PC-9 (cell line): Measurements from ENCODE around the gene GMPS. TPM values are rescaled to one million over a fixed set of nuclear protein-coding genes. Genes with fewer than 3 reads are reported as not detected.
A peak's percentile ranks its signal among the peaks of the same experiment; 100 is the strongest.

Experiments used
- BruUV-seq: library from RNA; stranded (reverse); fragments of 400-500 nt; replicated peaks from 2 replicates; lab custom pipeline; 2021; lab: Mats Ljungman, UMichigan
- CTCF ChIA-PET: fragments of 300-600 bp; sonication (Branson Sonifier 250); formaldehyde crosslinking; loops from one replicate; lab custom pipeline; 2022; ENCODE audit warnings: antibody characterized with exemption; lab: Charles Lee
- POLR2A ChIA-PET: fragments of 300-600 bp; sonication (Branson Sonifier 250); formaldehyde crosslinking; loops from one replicate; lab custom pipeline; 2022; ENCODE audit warnings: antibody characterized with exemption; ENCODE audit not compliant: unreplicated experiment; lab: Charles Lee
- DNase-seq, 2 experiments: peaks; one replicate each; pipeline versions ENCODE4 v3.0.0 to v3.0.0-alpha.2; 2015 to 2022; ENCODE audit warnings: mixed read lengths in 1 of 2
- H2AFZ ChIP-seq: fragments of 200-600 bp; sonication (generic); 2 replicates; pipeline ENCODE4 v1.8.1; 2017; ENCODE audit warnings: antibody characterized with exemption
- H3F3A ChIP-seq: fragments of 200-600 bp; sonication (generic); 2 replicates; pipeline ENCODE4 v1.8.1; 2017; ENCODE audit warnings: antibody characterized with exemption, mild to moderate bottlenecking, low read depth; ENCODE audit not compliant: insufficient read depth
- H3K27ac ChIP-seq: fragments of 200-600 bp; sonication (generic); 2 replicates; pipeline ENCODE4 v1.6.1; 2016; ENCODE audit warnings: mixed run types
- H3K27me3 ChIP-seq: fragments of 200-600 bp; sonication (generic); 2 replicates; pipeline ENCODE4 v1.6.1; 2016; ENCODE audit warnings: low read depth, mixed run types; ENCODE audit not compliant: insufficient read depth
- H3K36me3 ChIP-seq: fragments of 200-600 bp; sonication (generic); 2 replicates; pipeline ENCODE4 v1.6.1; 2016; ENCODE audit warnings: low read depth, mixed run types
- H3K4me1 ChIP-seq: fragments of 200-600 bp; sonication (generic); replicated peaks from 2 replicates; pipeline ENCODE4 v1.6.1; 2016; ENCODE audit warnings: mixed run types; ENCODE audit not compliant: insufficient read depth
- H3K4me2 ChIP-seq: fragments of 200-600 bp; sonication (generic); 2 replicates; pipeline ENCODE4 v1.6.1; 2017; ENCODE audit warnings: mixed run types
- H3K4me3 ChIP-seq: fragments of 200-600 bp; sonication (generic); 2 replicates; pipeline ENCODE4 v1.6.1; 2016; ENCODE audit warnings: mixed run types
- H3K79me2 ChIP-seq: fragments of 200-600 bp; sonication (generic); 2 replicates; pipeline ENCODE4 v1.6.1; 2017; ENCODE audit warnings: low read depth, mixed run types
- H3K9me2 ChIP-seq: fragments of 200-600 bp; sonication (generic); 2 replicates; pipeline ENCODE4 v1.8.1; 2017; ENCODE audit warnings: mild to moderate bottlenecking; ENCODE audit not compliant: insufficient read depth
- H3K9me3 ChIP-seq: fragments of 200-600 bp; sonication (generic); 2 replicates; pipeline ENCODE4 v1.8.1; 2016; ENCODE audit warnings: low read depth; ENCODE audit not compliant: insufficient read depth
- H4K20me1 ChIP-seq: fragments of 200-600 bp; sonication (generic); 2 replicates; pipeline ENCODE4 v1.8.1; 2017; ENCODE audit not compliant: insufficient read depth
- EZH2 ChIP-seq: fragments of 200-600 bp; sonication (generic); IDR thresholded peaks from 2 replicates; pipeline ENCODE4 v1.8.0; 2017; ENCODE audit warnings: antibody characterized with exemption, low read depth
- intact Hi-C: fragments of 100-400 bp; cut with micrococcal nuclease; formaldehyde crosslinking; loops from one replicate; pipeline ENCODE4 v1.10.0; 2022; ENCODE audit not compliant: unreplicated experiment
- total RNA-seq: library from RNA; stranded (reverse); gene quantifications from 2 replicates; pipeline ENCODE4 v1.2.3, GENCODE V29; 2021
- TF ChIP-seq, protein P1 (sequence below): fragments of 200-600 bp; sonication (generic); conservative IDR thresholded peaks from 2 replicates; pipeline ENCODE4 v1.6.1; 2017; ENCODE audit warnings: mixed run types, antibody characterized with exemption, mild to moderate bottlenecking, moderate library complexity

GMPS gene
- total RNA-seq, 1 experiment from 2014 or later: 139 TPM

DNA sequence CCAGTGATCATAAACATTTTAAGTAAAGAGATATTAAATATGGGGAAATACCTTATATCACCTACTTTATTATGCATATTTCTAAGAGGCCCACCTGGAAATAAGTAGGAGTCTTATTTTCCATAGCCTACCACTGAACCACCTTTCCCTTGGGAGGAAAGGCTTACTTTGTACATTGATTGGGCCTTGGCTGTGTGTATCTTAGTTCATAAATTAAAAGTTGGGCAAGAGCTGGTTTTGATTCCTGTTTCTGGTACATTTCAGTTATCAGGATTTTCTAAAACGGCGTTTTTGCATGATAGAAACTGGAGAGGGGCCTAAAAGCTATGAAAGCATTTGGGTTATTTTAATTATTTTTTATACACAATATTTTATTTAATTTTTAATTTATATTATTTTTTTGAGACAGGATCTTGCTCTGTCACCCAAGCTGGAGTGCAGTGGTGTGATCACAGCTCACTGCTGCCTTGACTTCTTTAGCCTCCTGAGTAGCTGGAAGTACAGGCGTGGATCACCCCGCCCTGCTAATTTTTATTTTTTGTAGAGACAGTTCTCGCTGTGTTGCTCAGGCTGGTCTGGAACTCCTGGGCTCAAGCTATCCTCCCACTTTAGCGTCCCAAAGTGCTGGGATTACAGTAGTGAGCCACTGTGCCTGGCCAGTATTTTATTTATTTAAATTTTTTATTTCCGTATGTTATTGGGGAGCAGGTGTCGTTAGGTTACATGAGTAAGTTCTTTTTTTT lies 2.6 kb downstream of the GMPS start:
- no peak for TF ChIP-seq EZH2
- TF ChIP-seq, protein P1, sequence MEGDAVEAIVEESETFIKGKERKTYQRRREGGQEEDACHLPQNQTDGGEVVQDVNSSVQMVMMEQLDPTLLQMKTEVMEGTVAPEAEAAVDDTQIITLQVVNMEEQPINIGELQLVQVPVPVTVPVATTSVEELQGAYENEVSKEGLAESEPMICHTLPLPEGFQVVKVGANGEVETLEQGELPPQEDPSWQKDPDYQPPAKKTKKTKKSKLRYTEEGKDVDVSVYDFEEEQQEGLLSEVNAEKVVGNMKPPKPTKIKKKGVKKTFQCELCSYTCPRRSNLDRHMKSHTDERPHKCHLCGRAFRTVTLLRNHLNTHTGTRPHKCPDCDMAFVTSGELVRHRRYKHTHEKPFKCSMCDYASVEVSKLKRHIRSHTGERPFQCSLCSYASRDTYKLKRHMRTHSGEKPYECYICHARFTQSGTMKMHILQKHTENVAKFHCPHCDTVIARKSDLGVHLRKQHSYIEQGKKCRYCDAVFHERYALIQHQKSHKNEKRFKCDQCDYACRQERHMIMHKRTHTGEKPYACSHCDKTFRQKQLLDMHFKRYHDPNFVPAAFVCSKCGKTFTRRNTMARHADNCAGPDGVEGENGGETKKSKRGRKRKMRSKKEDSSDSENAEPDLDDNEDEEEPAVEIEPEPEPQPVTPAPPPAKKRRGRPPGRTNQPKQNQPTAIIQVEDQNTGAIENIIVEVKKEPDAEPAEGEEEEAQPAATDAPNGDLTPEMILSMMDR: no peak
- peaks cover 56% of the 10 kb centered on the region for H4K20me1 ChIP-seq
- ChIA-PET CTCF (no interaction called here), POLR2A (interaction anchor here (0.6 kb wide), 2 partner anchors 49 to 603 kb away, joined by 8 to 10 read pairs; no protein-coding TSS in a partner anchor)
- BruUV-seq: no TSS peak
- peaks cover 12% of the 10 kb centered on the region for H3F3A ChIP-seq
- H3K4me1 ChIP-seq: peaks cover 21% of the 10 kb centered on the region
- H3K9me3 ChIP-seq: no peaks in the 10 kb centered on the region
- H2AFZ ChIP-seq: no peak overlapping the region
- no peaks in the 10 kb centered on the region for H3K27me3 ChIP-seq
- no peaks in the 10 kb centered on the region for H3K36me3 ChIP-seq
- H3K79me2 ChIP-seq: peaks cover 76% of the 10 kb centered on the region
- no peak overlapping the region for H3K27ac ChIP-seq
- peak overlapping the region; percentile 91 for H3K4me3 ChIP-seq
- H3K9me2 ChIP-seq: no peaks in the 10 kb centered on the region
- H3K4me2 ChIP-seq: peak overlapping the region; percentile 95
- no peak for DNase-seq
- intact Hi-C loops: loop anchor here (5.0 to 10.0 kb wide), 3 partner anchors 131 to 1624 kb away; no protein-coding TSS in a partner anchor

DNA sequence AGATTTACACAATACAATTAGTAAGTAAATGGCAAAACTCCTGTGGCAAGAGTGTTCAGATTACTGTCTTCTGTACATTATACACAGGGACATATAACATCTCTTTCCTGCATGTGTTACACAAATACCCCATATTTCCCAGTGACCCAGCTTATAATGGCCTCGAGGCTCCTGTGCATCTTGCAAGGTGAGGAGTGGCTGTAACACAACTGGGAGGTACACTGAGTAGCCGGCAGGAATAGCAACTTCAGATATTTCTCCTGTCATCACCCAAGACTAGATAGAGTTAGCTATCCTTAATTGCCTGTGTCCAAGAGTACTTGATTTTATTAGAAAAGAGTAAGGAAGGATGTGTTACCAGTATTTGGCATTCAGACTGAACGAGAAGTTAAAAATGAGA lies 5.6 kb downstream of the GMPS start:
- Histone ChIP-seq H3K4me1 (peaks cover 13% of the 10 kb centered on the region), H3K36me3 (no peaks in the 10 kb centered on the region), H3K4me3 (no peak overlapping the region), H2AFZ (no peak overlapping the region), H3K27ac (no peak overlapping the region), H3K4me2 (no peak overlapping the region), H3K79me2 (peaks cover 100% of the 10 kb centered on the region), H3K27me3 (no peaks in the 10 kb centered on the region), H4K20me1 (peaks cover 85% of the 10 kb centered on the region), H3K9me2 (no peaks in the 10 kb centered on the region), H3K9me3 (no peaks in the 10 kb centered on the region), H3F3A (no peaks in the 10 kb centered on the region; the same call in none of the 2 replicates)
- BruUV-seq: no TSS peak
- CTCF ChIA-PET: no interaction called here
- no peak for TF ChIP-seq EZH2
- intact Hi-C loops: loop anchor here (10.0 kb wide), 1 partner anchor 1209 kb away; no protein-coding TSS in a partner anchor
- POLR2A ChIA-PET: no interaction called here
- no peak for DNase-seq

DNA sequence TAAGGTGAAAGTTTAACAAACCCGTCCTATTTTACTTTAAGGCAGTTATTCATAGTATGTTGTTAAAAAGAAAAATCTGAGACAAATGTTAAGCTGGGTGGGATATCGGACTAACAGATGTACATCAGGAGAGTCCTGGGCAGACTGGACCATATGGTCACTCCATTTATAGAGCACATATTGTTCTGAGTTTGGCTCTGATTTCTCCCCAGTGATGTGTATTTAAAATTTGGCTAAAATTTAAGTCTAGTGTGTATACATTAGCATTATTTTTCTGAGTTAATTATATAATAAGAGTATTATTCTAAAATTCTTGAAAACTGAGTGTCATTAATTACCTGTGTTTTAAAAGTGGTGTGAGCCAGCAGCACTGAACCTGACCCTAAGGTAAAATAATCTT lies 6.1 kb downstream of the GMPS start:
- Histone ChIP-seq H3K4me1 (peaks cover 13% of the 10 kb centered on the region), H3K4me2 (no peak overlapping the region), H3K27ac (no peak overlapping the region), H3K9me3 (no peaks in the 10 kb centered on the region), H3F3A (no peaks in the 10 kb centered on the region; the same call in none of the 2 replicates), H3K9me2 (no peaks in the 10 kb centered on the region), H3K4me3 (no peak overlapping the region), H2AFZ (no peak overlapping the region), H3K79me2 (peaks cover 100% of the 10 kb centered on the region), H3K36me3 (no peaks in the 10 kb centered on the region), H3K27me3 (no peaks in the 10 kb centered on the region), H4K20me1 (peaks cover 88% of the 10 kb centered on the region)
- intact Hi-C loops: loop anchor here (10.0 kb wide), 1 partner anchor 1208 kb away; no protein-coding TSS in a partner anchor
- no peak for TF ChIP-seq EZH2
- TF ChIP-seq, protein P1: no peak
- BruUV-seq: no TSS peak
- POLR2A ChIA-PET: no interaction called here
- DNase-seq: no peak
- CTCF ChIA-PET: no interaction called here
